Muscle layer of duodenum (tissue), 2 donors: ENCODE results near the gene TAOK3.

ENCODE experiments used
- H3K27ac ChIP-seq: one replicate; pipeline ENCODE4 v1.7.0; 2013; ENCODE audit warnings: mild to moderate bottlenecking, low read length
- H3K27me3 ChIP-seq: one replicate; pipeline ENCODE4 v1.7.0; 2013; ENCODE audit warnings: low read depth, mild to moderate bottlenecking, control low read depth, low read length
- H3K36me3 ChIP-seq, 2 donors: one replicate each; pipeline ENCODE4 v1.7.0; 2013; ENCODE audit warnings: low read length in 2 of 2, control low read depth in 1 of 2, mild to moderate bottlenecking in 1 of 2; ENCODE audit not compliant: insufficient read depth in 2 of 2, control insufficient read depth in 1 of 2
- H3K4me1 ChIP-seq, 2 donors: one replicate each; pipeline ENCODE4 v1.7.0; 2013; ENCODE audit warnings: low read length in 2 of 2, mild to moderate bottlenecking in 2 of 2, control low read depth in 1 of 2, moderate library complexity in 1 of 2; ENCODE audit not compliant: insufficient read depth in 2 of 2, control insufficient read depth in 1 of 2
- H3K4me3 ChIP-seq, 2 donors: one replicate each; pipeline ENCODE4 v1.7.0; 2013; ENCODE audit warnings: low read length in 2 of 2, low read depth in 1 of 2, mild to moderate bottlenecking in 1 of 2
- H3K9me3 ChIP-seq, 2 donors: one replicate each; pipeline ENCODE4 v1.7.0; 2013; ENCODE audit warnings: low read length in 2 of 2, control low read depth in 1 of 2, mild to moderate bottlenecking in 1 of 2; ENCODE audit not compliant: control insufficient read depth in 1 of 2
- donor health status: healthy.

TAOK3 gene

DNA sequence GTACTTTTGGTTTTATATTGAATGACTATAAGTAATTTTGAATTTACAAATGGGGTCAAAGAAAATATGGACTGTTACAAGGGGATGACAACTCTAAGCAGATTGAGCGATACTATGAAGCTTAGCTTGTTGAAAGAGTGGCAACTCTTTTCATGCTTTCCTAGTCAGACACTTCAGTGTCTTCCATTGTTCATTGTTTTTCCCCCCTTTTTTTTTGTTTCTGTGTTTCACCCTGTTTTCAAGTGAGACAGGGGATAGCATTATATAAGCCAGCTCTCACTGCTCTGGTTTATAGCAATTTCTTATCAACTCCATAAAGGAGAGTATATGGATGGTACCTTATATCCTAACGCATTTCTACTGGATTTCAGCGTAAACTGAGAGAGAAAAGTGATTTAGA lies 212.2 kb downstream of the TAOK3 start:
- H3K4me1 ChIP-seq: no peaks in the 10 kb centered on the region
- no peak overlapping the region for H3K27ac ChIP-seq
- peaks cover 43 to 45% of the 10 kb centered on the region in 2 donors for H3K36me3 ChIP-seq

DNA sequence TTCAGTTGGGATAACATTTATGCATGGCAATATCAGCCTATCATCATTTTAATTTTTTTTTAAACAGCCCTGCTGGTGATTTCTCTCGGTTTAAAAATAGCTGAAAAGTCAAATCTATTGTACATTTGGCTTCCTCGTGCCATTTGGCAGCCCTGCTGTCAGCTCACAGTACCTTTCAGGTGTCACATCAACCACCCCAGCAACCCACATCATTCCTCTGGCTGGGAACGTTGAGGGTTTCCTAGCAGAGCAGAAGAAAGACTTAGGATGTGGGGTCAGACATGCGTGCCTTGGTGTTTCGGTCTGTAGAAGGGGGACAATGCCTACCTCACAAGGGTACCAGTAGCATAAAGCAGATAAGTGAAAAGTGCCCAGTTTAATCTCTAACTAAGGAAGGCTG lies 221.0 kb downstream of the TAOK3 start:
- Histone ChIP-seq H3K27ac (no peak overlapping the region), H3K36me3 (peaks cover 13 to 21% of the 10 kb centered on the region in 2 donors)

More for the DNA sequence above, 212.2 kb downstream of the TAOK3 start:
- no peaks in the 10 kb centered on the region for H3K9me3 ChIP-seq
- no peaks in the 10 kb centered on the region for H3K27me3 ChIP-seq
- no peak overlapping the region for H3K4me3 ChIP-seq

DNA sequence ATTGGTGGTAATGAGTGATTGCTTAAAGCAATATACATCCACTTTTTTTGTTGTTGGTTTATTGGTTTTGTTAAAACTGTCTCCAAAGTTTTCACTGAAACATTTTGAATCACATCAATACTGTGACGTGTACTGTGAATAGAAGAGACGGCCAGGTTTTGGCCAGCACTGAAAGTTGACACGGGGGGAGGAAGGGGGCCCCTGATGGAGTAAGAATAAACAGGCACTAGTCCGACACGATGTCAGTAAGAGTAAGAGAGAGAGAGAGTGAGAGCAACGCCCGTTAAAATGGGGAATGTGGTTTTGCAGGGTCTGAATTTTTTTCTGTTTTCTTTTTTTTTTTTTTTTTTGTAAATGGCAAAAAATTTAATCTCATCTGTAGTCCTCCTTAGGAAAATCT lies 222.1 kb downstream of the TAOK3 start:
- Histone ChIP-seq H3K4me1 (no peaks in the 10 kb centered on the region), H3K36me3 (peaks cover 21 to 26% of the 10 kb centered on the region in 2 donors), H3K27ac (no peak overlapping the region), H3K4me3 (no peak overlapping the region), H3K27me3 (no peaks in the 10 kb centered on the region), H3K9me3 (no peaks in the 10 kb centered on the region)

More for the DNA sequence above, 221.0 kb downstream of the TAOK3 start:
- Histone ChIP-seq H3K27me3 (no peaks in the 10 kb centered on the region), H3K9me3 (no peaks in the 10 kb centered on the region), H3K4me3 (no peak overlapping the region), H3K4me1 (no peaks in the 10 kb centered on the region)

GRCh38 chr12:118148287-118148686 lies 224.4 kb downstream of the TAOK3 start:
- no peaks in the 10 kb centered on the region for H3K4me1 ChIP-seq
- no peak overlapping the region for H3K27ac ChIP-seq
- H3K4me3 ChIP-seq: no peak overlapping the region
- H3K27me3 ChIP-seq: no peaks in the 10 kb centered on the region
- no peaks in the 10 kb centered on the region for H3K9me3 ChIP-seq
- H3K36me3 ChIP-seq: peaks cover 39 to 40% of the 10 kb centered on the region in 2 donors

DNA sequence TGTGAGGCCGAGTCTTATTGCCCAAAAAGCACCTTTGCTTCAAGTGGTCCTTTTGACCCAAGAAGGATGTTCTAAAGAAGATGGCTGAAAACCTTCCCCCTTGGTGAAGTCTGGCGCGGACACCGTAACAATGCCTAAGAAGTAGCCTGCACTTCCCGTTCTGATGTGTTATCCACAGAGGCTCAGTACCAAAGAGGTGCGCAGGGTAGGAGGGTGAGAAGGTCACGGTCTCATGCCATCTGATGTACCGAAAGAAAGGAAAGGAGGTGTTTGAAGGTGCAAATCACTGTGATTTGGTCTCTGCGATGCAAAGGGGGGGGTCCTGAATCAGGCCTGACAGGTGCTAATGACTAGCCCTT lies 226.9 kb downstream of the TAOK3 start:
- H3K27ac ChIP-seq: no peak overlapping the region
- H3K9me3 ChIP-seq: no peaks in the 10 kb centered on the region
- H3K36me3 ChIP-seq: peaks cover 37 to 49% of the 10 kb centered on the region in 2 donors
- H3K27me3 ChIP-seq: no peaks in the 10 kb centered on the region
- no peaks in the 10 kb centered on the region for H3K4me1 ChIP-seq
- no peak overlapping the region for H3K4me3 ChIP-seq

- Histone ChIP-seq H3K4me1 (no peaks in the 10 kb centered on the region), H3K27me3 (no peaks in the 10 kb centered on the region), H3K27ac (no peak overlapping the region), H3K4me3 (no peak overlapping the region), H3K9me3 (no peaks in the 10 kb centered on the region), H3K36me3 (peaks cover 42 to 54% of the 10 kb centered on the region in 2 donors)
Observed at GRCh38 chr12:118145113-118145797, 227.5 kb downstream of the TAOK3 start.

- Histone ChIP-seq H3K36me3 (peaks cover 46 to 62% of the 10 kb centered on the region in 2 donors), H3K27me3 (no peaks in the 10 kb centered on the region), H3K4me3 (no peak overlapping the region), H3K4me1 (no peaks in the 10 kb centered on the region), H3K27ac (no peak overlapping the region), H3K9me3 (no peaks in the 10 kb centered on the region)
Observed at GRCh38 chr12:118144499-118144898, 228.2 kb downstream of the TAOK3 start.

DNA sequence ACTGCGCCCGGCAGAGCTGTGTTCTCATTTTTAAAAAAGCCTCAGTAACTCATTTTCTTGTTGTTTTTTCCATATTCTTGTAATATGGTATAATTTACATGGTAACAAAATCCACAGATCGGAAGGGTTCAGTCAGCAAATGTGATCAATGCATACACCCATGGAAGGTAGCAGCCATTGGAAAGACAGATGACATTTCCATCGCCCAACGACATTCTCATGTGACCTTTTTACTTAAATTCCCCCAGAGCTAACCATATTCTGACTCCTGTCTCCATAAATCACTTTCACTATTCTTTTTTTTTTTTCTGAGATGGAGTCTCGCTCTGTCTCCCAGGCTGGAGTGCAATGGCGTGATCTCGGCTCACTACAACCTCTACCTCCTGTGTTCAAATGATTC lies 231.9 kb downstream of the TAOK3 start:
- Histone ChIP-seq H3K4me1 (peaks cover 7 to 19% of the 10 kb centered on the region in 2 donors), H3K27ac (no peak overlapping the region), H3K27me3 (no peaks in the 10 kb centered on the region), H3K9me3 (no peaks in the 10 kb centered on the region), H3K36me3 (peaks cover 40 to 65% of the 10 kb centered on the region in 2 donors), H3K4me3 (no peak overlapping the region)

DNA sequence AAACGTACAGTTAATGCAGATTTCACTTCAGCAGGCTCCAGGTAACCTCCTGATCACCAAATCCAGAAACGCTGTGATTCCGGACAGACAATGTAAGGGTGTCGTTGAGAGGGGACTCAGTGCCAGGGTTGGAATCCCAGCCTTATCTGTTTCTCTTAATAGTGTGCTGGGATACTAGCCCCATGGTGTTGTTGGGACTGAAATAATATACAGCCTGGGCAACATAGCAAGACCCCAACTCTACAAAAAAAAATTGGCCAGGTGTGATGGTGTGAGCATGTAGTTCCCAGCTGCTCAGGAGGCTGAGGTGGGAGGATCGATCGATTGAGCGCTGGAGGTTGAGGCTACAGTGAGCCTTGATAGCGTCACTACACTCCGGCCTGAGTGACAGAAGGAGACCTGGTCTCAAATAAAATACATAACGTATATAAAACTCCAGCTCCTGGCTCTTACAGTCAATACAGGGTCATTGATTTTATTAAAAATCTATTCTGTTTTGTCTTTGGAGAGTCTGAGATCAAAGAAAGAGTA lies 235.5 kb downstream of the TAOK3 start:
- H3K27ac ChIP-seq: peak overlapping the region; percentile 77
- H3K4me3 ChIP-seq: peak overlapping the region; percentile 84 to 98
- H3K9me3 ChIP-seq: no peaks in the 10 kb centered on the region
- peaks cover 25 to 35% of the 10 kb centered on the region in 2 donors for H3K36me3 ChIP-seq
- H3K4me1 ChIP-seq: peaks cover 7 to 19% of the 10 kb centered on the region in 2 donors
- no peaks in the 10 kb centered on the region for H3K27me3 ChIP-seq

DNA sequence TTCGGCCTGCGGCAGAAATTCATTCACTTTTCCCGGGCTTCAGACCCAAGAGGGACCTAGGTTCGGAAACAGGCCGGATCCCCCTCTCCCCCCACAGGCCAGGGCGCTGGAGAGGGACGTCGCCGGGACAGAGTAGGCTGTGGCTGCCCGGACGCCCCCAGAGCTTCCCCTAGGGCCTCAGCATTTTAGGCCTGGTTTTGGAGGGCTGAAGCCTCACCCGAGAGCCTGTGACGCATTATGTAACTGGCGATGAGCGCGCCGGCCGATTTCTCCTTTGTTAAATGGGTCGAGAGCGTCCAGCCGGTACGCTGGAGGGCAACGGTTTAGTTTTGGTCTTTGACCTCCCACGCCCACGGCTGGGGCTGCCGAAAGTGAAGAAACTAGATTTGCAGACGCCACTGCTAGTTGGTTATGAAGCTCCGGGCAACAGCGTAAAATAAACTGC lies 236.1 kb downstream of the TAOK3 start:
- Histone ChIP-seq H3K4me1 (peaks cover 7 to 19% of the 10 kb centered on the region in 2 donors), H3K27me3 (no peaks in the 10 kb centered on the region), H3K36me3 (peaks cover 22 to 33% of the 10 kb centered on the region in 2 donors)

DNA sequence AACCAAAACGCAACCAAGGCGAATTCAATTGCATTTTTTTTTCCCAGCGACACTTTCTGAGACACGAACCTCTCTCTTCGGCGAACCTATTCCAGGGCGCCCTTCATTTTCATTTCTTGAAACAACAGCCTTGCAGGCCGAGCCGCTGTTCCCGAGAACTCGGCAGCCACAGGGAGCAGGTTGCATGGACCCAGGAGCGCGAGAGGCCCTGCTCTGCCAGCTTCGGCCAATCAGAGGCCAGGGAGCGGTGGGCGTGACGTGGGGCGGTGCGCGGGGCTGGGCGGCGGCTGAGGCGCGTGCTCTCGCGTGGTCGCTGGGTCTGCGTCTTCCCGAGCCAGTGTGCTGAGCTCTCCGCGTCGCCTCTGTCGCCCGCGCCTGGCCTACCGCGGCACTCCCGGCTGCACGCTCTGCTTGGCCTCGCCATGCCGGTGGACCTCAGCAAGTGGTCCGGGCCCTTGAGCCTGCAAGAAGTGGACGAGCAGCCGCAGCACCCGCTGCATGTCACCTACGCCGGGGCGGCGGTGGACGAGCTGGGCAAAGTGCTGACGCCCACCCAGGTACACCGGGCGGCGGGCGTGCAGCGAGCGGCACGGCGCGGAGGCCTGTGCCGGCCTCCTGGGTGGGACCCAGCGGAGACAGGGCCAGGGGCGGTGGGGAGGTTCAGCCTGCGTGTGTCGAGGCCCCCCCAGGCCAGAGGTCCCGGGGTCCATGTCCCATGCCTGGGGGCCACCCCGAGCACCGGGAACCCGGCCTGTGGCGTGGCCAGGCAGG lies 236.7 kb downstream of the TAOK3 start, which contains the start of gene PEBP1:
TSS of gene PEBP1 (plus strand) at position 337 of the 771 bp plus-strand sequence. CDS start at position 423, 86 bp downstream.
- H3K4me1 ChIP-seq: peaks cover 7 to 19% of the 10 kb centered on the region in 2 donors
- H3K36me3 ChIP-seq: peaks cover 18 to 27% of the 10 kb centered on the region in 2 donors
- no peaks in the 10 kb centered on the region for H3K27me3 ChIP-seq
- H3K27ac ChIP-seq: peak within 1 kb of the TSS; percentile 77
- no peaks in the 10 kb centered on the region for H3K9me3 ChIP-seq
- H3K4me3 ChIP-seq: peak within 1 kb of the TSS; percentile 84 to 98

More for the DNA sequence above, 236.1 kb downstream of the TAOK3 start:
- peak overlapping the region; percentile 77 for H3K27ac ChIP-seq
- H3K9me3 ChIP-seq: no peaks in the 10 kb centered on the region
- H3K4me3 ChIP-seq: peak overlapping the region; percentile 84 to 98
